ENCODE measurements around the gene LIN7C. TPM values are rescaled to one million over a fixed set of nuclear protein-coding genes. Genes with fewer than 3 reads are reported as not detected.

The LIN7C gene
- total and polyA plus RNA-seq, 2 of the 13 experiments (the other 11 are each of a cell fraction or from before 2014, with no cell fraction given), result 14.8 to 37.2 TPM

DNA sequence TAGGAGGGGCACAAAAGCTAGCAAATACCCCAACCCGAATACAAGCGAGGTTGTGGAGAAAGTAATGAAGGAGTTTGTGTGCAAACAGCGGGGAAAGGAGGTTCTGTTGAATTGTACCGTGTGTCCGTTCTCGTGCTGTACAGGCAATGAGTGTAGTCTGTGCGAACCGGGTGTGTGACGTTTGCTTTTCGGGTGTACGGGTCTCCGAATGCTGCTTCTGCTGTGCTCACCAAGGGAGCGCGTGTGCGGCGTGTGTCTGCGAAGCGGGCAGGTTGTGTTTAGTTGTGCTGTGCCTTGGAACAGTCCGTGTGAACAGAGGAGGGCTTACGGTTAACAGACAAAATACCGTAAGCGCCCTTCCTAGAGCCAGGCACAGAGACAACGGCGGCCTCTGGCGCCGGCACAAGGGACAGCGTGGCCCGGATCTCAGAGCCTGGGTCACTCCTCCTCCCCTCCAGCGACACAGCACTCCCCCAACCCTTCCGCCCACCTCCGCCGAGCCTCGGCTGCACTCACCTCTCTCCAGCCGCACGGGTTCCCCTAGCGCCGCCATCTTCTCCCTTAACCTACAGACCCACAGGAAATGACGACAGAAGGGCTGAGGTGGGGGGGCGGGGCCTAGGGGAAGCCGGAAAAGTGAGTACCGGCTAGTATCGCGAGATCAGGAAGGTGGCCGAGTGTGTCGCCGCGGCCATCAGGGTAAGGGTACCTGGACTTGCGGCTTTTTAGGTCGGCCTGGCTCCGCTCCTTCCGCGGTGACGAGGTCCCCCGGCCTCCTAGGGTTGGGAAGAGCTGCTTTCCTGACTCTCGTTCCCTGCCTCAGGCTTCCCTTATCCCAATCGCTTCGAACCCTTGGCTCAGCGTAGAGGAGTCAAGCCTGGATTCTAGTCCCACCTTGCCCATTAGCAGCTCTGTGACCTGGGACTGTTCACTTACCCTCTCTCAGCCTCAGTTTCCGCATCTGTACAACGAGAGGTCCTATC lies at the start of gene LIN7C (continued):
- TF ChIP-seq, protein P1, sequence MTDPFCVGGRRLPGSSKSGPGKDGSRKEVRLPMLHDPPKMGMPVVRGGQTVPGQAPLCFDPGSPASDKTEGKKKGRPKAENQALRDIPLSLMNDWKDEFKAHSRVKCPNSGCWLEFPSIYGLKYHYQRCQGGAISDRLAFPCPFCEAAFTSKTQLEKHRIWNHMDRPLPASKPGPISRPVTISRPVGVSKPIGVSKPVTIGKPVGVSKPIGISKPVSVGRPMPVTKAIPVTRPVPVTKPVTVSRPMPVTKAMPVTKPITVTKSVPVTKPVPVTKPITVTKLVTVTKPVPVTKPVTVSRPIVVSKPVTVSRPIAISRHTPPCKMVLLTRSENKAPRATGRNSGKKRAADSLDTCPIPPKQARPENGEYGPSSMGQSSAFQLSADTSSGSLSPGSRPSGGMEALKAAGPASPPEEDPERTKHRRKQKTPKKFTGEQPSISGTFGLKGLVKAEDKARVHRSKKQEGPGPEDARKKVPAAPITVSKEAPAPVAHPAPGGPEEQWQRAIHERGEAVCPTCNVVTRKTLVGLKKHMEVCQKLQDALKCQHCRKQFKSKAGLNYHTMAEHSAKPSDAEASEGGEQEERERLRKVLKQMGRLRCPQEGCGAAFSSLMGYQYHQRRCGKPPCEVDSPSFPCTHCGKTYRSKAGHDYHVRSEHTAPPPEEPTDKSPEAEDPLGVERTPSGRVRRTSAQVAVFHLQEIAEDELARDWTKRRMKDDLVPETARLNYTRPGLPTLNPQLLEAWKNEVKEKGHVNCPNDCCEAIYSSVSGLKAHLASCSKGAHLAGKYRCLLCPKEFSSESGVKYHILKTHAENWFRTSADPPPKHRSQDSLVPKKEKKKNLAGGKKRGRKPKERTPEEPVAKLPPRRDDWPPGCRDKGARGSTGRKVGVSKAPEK (CRISPR knock-in tag; IDR thresholded peaks at IDR 0.05; ENCODE audit: borderline replicate concordance), result peak; percentile 93; the same call in 1 of the 2 replicates
- TF ChIP-seq, protein P2, sequence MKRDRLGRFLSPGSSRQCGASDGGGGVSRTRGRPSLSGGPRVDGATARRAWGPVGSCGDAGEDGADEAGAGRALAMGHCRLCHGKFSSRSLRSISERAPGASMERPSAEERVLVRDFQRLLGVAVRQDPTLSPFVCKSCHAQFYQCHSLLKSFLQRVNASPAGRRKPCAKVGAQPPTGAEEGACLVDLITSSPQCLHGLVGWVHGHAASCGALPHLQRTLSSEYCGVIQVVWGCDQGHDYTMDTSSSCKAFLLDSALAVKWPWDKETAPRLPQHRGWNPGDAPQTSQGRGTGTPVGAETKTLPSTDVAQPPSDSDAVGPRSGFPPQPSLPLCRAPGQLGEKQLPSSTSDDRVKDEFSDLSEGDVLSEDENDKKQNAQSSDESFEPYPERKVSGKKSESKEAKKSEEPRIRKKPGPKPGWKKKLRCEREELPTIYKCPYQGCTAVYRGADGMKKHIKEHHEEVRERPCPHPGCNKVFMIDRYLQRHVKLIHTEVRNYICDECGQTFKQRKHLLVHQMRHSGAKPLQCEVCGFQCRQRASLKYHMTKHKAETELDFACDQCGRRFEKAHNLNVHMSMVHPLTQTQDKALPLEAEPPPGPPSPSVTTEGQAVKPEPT (CRISPR knock-in tag; IDR thresholded peaks at IDR 0.05; ENCODE audit: low read depth), result 0 out of 2 replicates have a peak, but pooled peaks have one; percentile 8
- TF ChIP-seq ZNF775 (CRISPR knock-in tag; IDR thresholded peaks at IDR 0.05; ENCODE audit: borderline replicate concordance) (0 out of 2 replicates have a peak, but pooled peaks have one; percentile 62), RAD51 (IDR thresholded peaks at IDR 0.05; ENCODE audit: borderline replicate concordance) (no peak), ZZZ3 (CRISPR knock-in tag; IDR thresholded peaks at IDR 0.05; ENCODE audit: borderline replicate concordance) (peak; percentile 82; the same call in 1 of the 2 replicates), ZNF768 (CRISPR knock-in tag; IDR thresholded peaks at IDR 0.05) (peak; percentile 58), ZNF10 (CRISPR knock-in tag; IDR thresholded peaks at IDR 0.05; ENCODE audit: borderline replicate concordance, low read depth) (no peak), NKX3-1 (CRISPR knock-in tag; IDR thresholded peaks at IDR 0.05) (peak; percentile 38; the same call in 1 of the 2 replicates), ZNF34 (CRISPR knock-in tag; IDR thresholded peaks at IDR 0.05; ENCODE audit: borderline replicate concordance) (peak; percentile 7; the same call in 1 of the 2 replicates), CENPT (CRISPR knock-in tag; IDR thresholded peaks at IDR 0.05; ENCODE audit: low read depth) (0 out of 2 replicates have a peak, but pooled peaks have one; percentile 37), ADNP (CRISPR knock-in tag; IDR thresholded peaks at IDR 0.05) (no peak), ZEB1 (IDR thresholded peaks at IDR 0.05; ENCODE audit: insufficient replicate concordance, low read depth) (no peak), ZNF557 (CRISPR knock-in tag; IDR thresholded peaks at IDR 0.05) (no peak), HDAC6 (IDR thresholded peaks at IDR 0.05; ENCODE audit: low read depth, low read length) (no peak), ZNF296 (CRISPR knock-in tag; conservative IDR thresholded peaks at IDR 0.05) (no peak), ZFY (CRISPR knock-in tag; IDR thresholded peaks at IDR 0.05) (peak; percentile 89), KLF9 (CRISPR knock-in tag; IDR thresholded peaks at IDR 0.05; ENCODE audit: low read depth) (no peak), KLF6 (CRISPR knock-in tag; IDR thresholded peaks at IDR 0.05) (0 out of 2 replicates have a peak, but pooled peaks have one; percentile 41), AGO1 (IDR thresholded peaks at IDR 0.05; ENCODE audit: low read depth, low read length, poor library complexity, severe bottlenecking) (peak; percentile 45), ZNF878 (CRISPR knock-in tag; IDR thresholded peaks at IDR 0.05) (no peak)
- TF ChIP-seq, protein P3, sequence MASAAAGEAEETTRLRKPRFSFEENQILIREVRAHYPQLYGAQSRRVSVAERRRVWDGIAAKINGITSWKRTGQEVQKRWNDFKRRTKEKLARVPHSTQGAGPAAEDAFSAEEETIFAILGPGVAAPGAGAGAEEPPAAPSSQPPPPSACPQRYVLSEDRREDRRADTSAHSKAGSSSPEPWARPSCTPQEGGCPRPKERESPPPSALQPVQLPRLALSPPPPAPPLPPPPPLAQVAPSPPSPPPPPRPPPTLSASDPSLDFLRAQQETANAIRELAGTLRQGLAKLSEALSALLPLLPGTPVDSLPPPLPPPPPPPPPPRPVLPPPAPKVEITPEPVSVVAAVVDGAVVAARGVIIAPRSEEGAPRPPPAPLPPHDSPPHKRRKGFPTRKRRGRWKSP (CRISPR knock-in tag; IDR thresholded peaks at IDR 0.05), result no peak; the same call in 1 of the 2 replicates
- TF ChIP-seq, protein P4, sequence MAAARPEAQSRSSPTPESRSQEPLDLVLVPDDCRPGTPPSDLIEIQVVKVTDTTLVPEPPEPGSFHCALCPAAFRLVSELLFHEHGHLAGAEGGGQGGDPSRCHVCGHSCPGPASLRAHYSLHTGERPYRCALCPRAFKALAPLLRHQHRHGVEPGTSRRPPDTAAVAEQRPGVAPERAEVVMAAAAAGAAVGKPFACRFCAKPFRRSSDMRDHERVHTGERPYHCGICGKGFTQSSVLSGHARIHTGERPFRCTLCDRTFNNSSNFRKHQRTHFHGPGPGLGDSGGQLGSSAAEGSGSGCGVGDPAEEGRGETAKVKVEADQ (CRISPR knock-in tag; IDR thresholded peaks at IDR 0.05; ENCODE audit: borderline replicate concordance), result no peak
